DMS79 treated with DMSO at 0.1 percent for 48 hours (cell line): Measurements from ENCODE around the gene HCFC2.

Experiments used
- DNase-seq: peaks from one replicate; lab custom pipeline; 2025; lab: John Stamatoyannopoulos, UW

HCFC2 gene

DNA sequence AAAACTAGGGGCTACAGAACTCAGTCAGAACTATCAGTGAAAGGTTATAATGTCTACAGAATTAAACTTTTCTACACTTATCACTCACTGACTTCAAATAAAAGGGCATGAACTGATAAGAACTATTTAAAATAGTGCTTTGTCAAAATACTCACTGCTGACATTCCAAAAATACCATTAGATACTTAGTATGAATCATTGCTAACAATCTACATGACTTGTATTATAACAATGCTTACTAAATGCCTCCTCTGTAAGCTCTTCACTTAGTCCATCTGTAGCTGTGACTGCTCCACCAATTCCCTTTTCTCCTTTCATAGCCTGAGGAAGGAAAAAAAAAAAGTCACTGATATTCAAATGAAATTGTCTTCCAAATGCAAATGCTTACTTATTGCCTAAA, 56.7 kb downstream of the HCFC2 start:
- no peak for DNase-seq

GRCh38 chr12:104122298-104122697, 58.0 kb downstream of the HCFC2 start:
- no peak for DNase-seq

DNA sequence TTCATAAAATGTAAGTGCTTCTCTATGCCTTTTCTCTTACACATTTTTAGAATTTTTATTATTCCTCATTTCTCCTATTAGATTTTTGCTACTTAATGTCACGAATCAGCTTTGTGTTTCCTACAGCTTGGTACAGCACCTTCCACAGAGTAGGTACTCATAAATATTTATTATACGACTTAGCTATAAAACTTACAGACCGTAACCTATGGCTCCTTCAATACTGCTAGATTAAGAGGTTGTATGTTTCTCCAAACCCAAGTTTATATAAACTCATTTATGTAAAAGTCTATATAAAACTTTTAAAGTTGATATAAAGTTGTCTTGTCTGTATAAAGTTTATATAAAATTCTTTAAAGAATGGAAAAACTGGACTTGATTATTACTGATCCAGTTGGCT, 62.2 kb downstream of the HCFC2 start:
- peak; percentile 24 for DNase-seq

GRCh38 chr12:104130760-104131159, 66.4 kb downstream of the HCFC2 start:
- DNase-seq = no peak

- DNase-seq = no peak
These were observed 67.3 kb downstream of the HCFC2 start for GRCh38 chr12:104131609-104132008.

- peak; percentile 22 for DNase-seq
These were observed 68.1 kb downstream of the HCFC2 start for GRCh38 chr12:104132351-104132956.

- DNase-seq = no peak
These were observed 69.0 kb downstream of the HCFC2 start for GRCh38 chr12:104133321-104133720.

- no peak for DNase-seq
These were observed 69.5 kb downstream of the HCFC2 start for GRCh38 chr12:104133866-104134265.

- no peak for DNase-seq
These were observed 70.6 kb downstream of the HCFC2 start for GRCh38 chr12:104134882-104135281.

DNA sequence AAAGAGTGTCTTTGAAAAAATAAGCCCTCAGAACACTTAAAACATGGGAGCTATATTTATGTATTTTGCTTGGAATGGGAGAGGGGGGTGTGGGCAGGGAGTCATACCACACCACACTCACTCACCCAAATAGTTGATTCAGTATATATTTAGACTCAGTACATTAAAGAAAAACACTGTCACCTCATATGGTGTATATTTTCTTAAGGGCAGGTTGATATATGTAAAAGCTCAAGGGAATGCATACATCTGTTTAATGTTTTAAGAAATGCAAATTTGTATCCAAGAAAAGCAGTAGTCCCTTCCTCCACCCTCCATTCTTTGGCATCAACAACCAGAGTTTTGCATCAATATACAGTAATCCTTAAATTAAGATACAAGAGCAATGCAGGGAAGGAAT, 72.2 kb downstream of the HCFC2 start:
- peak; percentile 9 for DNase-seq

DNA sequence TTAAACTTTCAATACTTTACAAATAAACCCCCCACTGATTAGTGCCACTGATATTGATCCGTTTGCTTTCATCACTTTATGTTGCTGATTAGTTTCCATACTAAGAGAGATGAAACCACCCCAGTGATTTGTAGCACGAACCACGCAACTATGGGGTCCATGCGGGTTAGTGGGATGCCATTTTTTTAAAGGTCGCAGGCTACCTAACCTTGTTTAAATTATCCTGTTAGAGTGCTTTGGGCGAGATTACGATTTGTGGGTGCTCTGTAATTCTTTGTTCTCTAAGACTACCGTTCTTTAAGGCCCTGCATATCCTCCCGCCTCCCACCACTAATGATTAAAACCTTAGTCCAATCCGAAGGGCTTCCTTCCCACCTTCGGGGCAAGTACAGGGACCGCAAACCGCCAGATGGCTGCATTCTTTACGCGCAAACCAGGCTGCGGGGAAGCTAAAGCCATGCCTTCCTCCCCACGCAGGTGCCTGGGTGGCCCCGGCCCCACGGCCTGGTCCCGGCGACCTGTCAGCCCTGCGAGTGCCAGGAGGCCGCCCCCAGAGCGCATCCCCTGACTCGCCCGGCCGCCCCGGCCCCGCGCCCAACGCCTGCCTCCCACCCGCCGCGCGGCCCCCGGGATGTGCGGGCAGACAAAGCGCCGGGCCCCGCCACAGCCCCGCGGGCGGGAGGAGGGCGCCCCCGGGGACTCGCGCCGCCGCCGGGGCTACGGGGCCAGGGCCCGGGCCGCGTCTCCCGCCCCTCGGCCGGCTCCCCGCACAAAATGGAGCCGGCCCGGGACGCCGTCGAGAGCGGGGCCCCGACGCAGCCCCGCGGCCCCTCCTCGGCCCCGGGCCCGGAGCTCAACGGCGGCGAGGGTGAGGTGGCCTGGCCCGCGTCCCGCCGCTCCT, 72.9 kb downstream of the HCFC2 start:
- peak; percentile 44 for DNase-seq

DNA sequence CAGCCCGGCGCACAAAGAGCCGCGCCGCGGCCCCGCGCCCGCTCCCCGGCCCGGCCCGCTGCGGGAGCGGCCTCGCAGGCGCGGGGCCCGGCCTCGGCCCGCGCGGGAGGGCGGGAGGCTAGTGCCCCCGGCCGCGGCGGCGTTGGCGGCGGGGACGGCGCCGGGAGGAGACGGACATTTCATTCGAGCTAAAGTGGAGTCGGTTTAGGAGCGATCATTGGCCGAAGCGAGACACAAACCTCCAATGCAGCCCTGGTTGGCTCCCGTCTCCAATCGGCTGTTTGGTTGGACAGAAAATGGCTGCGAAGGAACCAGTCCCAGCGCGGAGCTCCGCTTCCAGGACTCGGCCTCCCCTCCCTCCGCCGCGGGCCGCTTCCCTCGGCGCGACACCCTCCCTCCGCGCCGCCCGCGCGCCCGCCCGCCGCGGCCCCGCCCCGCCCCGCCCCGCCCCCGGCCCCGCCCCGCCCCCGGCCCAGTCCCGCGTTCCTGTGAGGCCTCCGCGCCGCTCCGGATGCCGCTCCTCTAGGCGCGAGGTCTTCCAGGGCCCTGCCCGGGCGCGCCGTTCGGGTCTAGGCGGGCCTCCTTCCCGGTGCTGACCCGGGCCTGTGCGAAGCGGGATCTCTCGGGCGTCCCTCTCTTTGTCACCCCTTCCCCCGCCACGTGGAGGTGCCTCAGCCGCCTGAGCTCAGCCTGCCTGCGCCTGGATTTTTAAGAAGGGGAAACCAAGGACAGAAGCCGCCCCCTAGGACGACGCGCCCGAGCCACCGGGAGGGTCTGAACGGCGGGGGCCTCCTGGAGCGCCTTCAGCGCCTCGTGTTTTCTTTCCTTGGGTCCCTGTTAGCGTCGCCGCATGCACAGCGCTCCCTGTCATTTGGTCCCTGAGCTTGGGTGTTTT, 73.8 kb downstream of the HCFC2 start, which contains the start of gene NFYB:
TSS of gene NFYB (minus strand) at position 309 of the 895 bp plus-strand sequence. CDS start 2,757 bp downstream, outside the sequence.
- DNase-seq = peak; percentile 94

DNA sequence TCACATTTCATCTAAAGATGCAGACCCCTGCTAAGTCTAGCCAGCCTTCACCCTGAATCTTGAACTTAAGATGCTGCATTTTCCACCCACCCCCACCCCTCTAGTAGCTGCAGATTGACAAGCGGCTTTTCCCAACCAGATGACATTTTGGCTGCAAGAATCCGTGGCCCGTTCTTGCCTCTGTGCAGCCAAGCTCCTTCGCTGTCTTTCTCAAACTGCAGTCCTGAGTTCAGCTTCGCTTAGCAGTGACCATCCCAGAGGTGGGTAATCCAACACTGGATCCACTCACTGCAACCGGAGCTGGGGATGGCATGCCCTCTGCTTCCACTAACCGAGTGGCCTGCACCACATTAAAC, 74.4 kb downstream of the HCFC2 start:
- no peak for DNase-seq

- no peak for DNase-seq
These were observed 78.2 kb downstream of the HCFC2 start for GRCh38 chr12:104142543-104142942.

DNA sequence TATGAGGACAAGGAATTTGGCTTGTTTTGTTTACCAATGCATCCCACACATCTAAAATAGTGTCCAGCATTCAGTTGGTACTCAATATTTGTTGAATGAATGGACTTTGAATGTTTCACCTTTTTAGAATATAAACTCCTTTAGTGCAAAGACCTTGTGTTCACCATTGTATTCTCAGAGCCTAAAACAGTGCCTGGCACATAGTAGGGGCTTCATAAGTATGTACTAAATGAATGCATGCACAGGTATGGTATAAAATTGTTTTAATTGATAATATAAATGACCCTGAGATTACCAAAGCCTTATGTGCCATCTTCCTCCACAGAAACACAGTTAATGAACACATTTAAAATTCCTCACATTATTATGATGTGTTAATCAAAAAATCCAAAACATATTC, 78.7 kb downstream of the HCFC2 start:
- no peak for DNase-seq

- no peak for DNase-seq
These were observed 79.6 kb downstream of the HCFC2 start for GRCh38 chr12:104143918-104144317.

DNA sequence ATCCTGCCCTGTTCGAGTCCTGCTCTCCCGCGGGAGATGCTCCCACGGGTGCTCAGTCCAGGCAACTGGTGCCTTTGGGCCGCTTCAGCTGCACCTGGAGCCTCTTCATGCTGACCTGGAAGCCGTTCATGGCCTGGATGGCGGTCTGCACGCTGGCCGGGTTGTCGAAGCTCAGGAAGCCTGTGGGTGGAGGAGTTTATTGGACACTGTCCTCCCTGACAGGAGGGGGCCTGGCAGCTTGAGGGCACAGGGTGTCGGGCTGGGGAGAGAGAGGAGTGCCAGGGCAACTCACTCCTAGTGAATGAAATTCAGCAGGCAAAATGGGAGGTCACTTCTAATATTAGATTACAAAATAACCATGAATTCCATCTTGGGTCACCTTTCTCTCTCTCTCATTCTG, 83.0 kb downstream of the HCFC2 start:
- DNase-seq = no peak

DNA sequence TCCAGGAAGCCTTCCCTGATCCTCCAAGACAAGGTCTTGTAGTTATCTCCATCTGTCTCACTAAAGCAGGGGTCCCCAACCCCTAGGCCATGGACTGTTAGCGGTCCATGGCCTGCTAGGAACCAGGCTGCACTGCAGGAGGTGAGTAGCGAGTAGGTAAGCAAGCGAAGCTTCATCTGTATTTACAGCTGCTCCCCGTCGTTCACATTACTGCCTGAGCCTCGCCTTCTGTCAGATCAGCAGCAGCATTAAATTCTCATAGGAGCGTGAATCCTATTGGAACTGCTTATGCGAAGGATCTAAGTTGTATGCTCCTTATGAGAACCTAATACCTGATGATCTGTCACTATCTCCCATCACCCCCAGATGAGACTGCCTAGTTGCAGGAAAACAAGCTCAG, 86.1 kb downstream of the HCFC2 start:
- peak; percentile 34 for DNase-seq

DNA sequence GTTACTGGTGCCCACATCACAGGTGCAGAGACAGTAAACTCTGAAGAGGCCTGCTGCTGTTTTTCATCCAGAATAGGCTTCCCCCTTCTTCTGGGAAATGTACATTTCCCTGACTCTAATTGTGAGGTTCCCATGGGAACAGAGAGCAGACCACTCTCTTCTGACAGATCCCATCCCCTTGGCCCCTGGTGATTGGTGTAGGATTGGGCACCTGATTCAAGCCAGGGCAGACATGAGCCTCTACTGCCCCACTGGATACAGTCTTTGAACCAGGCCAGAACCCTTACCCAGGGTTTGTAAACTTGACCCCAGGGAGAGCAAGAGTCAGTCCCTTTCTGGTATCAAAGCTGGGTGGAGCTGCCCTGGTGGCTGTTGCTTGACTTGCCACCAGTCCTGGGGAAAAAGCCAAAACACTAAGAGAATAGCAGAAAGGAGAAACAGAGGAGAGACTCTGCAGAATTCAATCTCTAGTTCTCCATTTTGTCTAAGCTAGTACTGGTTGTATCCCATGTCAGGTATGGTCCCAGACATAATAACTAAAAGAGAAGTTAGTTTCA, 88.4 kb downstream of the HCFC2 start:
- no peak for DNase-seq

GRCh38 chr12:104154286-104154685, 90.0 kb downstream of the HCFC2 start:
- DNase-seq = peak; percentile 69

DNA sequence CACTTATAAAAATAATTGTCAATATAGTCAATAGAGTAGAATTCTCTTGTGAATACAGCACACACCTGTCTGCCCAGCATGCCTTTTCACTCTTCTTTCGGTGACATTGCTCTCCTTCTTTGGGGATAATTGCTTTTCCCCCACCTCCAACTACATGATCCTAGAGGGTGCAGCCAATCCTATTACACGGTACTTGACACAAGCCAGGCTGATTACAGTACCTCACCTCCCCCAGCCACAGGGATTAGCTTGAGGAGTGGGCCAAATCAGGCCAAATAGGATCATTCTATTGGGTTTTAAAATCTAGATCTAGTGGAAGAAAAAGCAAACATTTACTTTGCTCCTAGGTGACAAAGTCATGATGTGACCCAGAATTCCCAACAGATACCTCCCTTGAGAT, 90.5 kb downstream of the HCFC2 start:
- DNase-seq = peak; percentile 54
